WERI-Rb-1 (cell line): ENCODE data around the gene CEP76.
A peak's percentile ranks its signal among the peaks of the same experiment; 100 is the strongest.

Experiments used
- DNase-seq: peaks from one replicate; pipeline ENCODE4 v3.0.0-alpha.2; 2020
- H3K27ac ChIP-seq: fragments of 250-450 bp; sonication (Bioruptor Pico); 2 replicates; pipeline ENCODE4 v1.5.1; 2020; ENCODE audit warnings: mild to moderate bottlenecking, moderate library complexity
- H3K27me3 ChIP-seq: fragments of 250-450 bp; sonication (Bioruptor Pico); 2 replicates; pipeline ENCODE4 v1.5.1; 2021; ENCODE audit warnings: mild to moderate bottlenecking, low read depth, moderate library complexity; ENCODE audit not compliant: insufficient read depth, severe bottlenecking
- H3K36me3 ChIP-seq: fragments of 250-450 bp; sonication (Bioruptor Pico); 2 replicates; pipeline ENCODE4 v1.5.1; 2020; ENCODE audit warnings: mild to moderate bottlenecking, moderate library complexity
- H3K4me3 ChIP-seq: 2 replicates; pipeline ENCODE4 v1.5.1; 2011; ENCODE audit warnings: low read depth, mild to moderate bottlenecking, control low read depth, low read length
- H3K9me3 ChIP-seq: fragments of 250-450 bp; sonication (Bioruptor Pico); 2 replicates; pipeline ENCODE4 v1.5.1; 2021; ENCODE audit warnings: mild to moderate bottlenecking, moderate library complexity; ENCODE audit not compliant: severe bottlenecking
- CTCF ChIP-seq: IDR thresholded peaks from 2 replicates; pipeline ENCODE4 v1.5.1; 2011; ENCODE audit warnings: low read depth, mild to moderate bottlenecking, control low read depth, inconsistent platforms, low read length

Gene CEP76

GRCh38 chr18:12656938-12657683, 45.4 kb downstream of the CEP76 start:
- Histone ChIP-seq H3K27me3 (no peaks in the 10 kb centered on the region), H3K4me3 (peak overlapping the region; percentile 91), H3K36me3 (no peaks in the 10 kb centered on the region), H3K9me3 (no peaks in the 10 kb centered on the region), H3K27ac (peak overlapping the region; percentile 86)
- DNase-seq = peak; percentile 46
- TF ChIP-seq CTCF = no peak

GRCh38 chr18:12656605-12656937, 46.0 kb downstream of the CEP76 start:
- peak overlapping the region; percentile 86 for H3K27ac ChIP-seq
- H3K9me3 ChIP-seq = no peaks in the 10 kb centered on the region
- no peak for DNase-seq
- no peak for TF ChIP-seq CTCF
- peak overlapping the region; percentile 91 for H3K4me3 ChIP-seq
- no peaks in the 10 kb centered on the region for H3K27me3 ChIP-seq
- no peaks in the 10 kb centered on the region for H3K36me3 ChIP-seq

GRCh38 chr18:12654971-12655370, 47.6 kb downstream of the CEP76 start:
- no peak for TF ChIP-seq CTCF
- H3K9me3 ChIP-seq = no peaks in the 10 kb centered on the region
- DNase-seq = no peak

DNA sequence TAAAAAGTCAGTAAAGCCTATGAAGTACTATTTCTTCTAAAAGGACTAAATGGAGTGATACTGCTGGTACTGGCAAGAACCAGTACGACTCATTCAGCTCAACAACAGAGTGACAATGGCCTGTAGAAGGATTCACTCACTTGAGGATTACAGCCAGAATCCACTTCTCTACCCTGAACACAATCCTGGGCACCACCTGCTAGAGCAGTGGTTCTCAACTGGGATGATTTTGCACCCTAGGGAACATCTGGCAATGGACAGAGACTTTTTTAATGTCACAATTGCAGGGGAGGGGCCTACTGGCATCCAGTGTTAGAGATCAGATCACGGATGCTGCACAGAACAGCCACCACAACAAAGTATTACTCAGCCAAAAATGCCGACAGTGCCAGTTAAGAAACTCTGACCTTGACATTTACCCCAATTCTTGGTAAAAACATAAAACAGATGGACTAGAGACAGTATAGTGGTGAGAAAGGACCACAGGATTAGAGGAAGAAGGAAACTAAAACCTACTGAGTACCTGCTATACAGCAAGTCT, 49.6 kb downstream of the CEP76 start:
- Histone ChIP-seq H3K36me3 (peaks cover 3% of the 10 kb centered on the region; the same call in 1 of the 2 replicates), H3K27ac (no peak overlapping the region), H3K27me3 (no peaks in the 10 kb centered on the region), H3K9me3 (no peaks in the 10 kb centered on the region), H3K4me3 (no peak overlapping the region)
- TF ChIP-seq CTCF = no peak
- DNase-seq = no peak

More at GRCh38 chr18:12654971-12655370, 47.6 kb downstream of the CEP76 start:
- no peaks in the 10 kb centered on the region for H3K27me3 ChIP-seq
- no peaks in the 10 kb centered on the region for H3K36me3 ChIP-seq
- no peak overlapping the region for H3K4me3 ChIP-seq
- H3K27ac ChIP-seq = no peak overlapping the region

GRCh38 chr18:12651651-12652050, 50.9 kb downstream of the CEP76 start:
- DNase-seq = no peak
- Histone ChIP-seq H3K27ac (no peak overlapping the region), H3K9me3 (no peaks in the 10 kb centered on the region), H3K36me3 (peaks cover 3% of the 10 kb centered on the region; the same call in 1 of the 2 replicates), H3K4me3 (no peak overlapping the region), H3K27me3 (no peaks in the 10 kb centered on the region)
- TF ChIP-seq CTCF = no peak

DNA sequence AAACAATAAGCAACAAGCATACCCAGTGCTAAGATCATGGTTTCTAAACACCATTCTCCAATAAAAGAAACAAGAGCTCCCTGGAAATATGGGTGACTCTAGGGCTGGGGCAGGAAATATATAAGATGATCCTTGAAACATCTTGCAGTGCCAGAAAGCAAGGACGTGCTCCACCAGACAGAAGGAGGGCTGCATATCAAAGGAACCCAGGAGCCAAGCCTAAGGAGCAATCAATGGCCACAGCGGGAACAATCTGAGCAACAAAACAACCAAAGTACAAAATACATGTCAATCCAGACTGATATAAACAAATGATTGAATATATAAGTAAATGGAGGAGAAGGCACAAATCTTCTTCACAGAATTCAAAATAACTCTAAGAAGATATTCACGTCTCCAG, 54.8 kb downstream of the CEP76 start:
- Histone ChIP-seq H3K27ac (no peak overlapping the region), H3K36me3 (peaks cover 3% of the 10 kb centered on the region; the same call in 1 of the 2 replicates), H3K4me3 (no peak overlapping the region), H3K9me3 (no peaks in the 10 kb centered on the region), H3K27me3 (no peaks in the 10 kb centered on the region)
- no peak for DNase-seq
- TF ChIP-seq CTCF = no peak
